Esophagus (tissue), 2 donors: Measurements from ENCODE around the gene ATXN7. TPM values are rescaled to one million over a fixed set of nuclear protein-coding genes. Genes with fewer than 3 reads are reported as not detected.

Source experiments
- H3K27ac ChIP-seq, 2 donors: one replicate each; pipeline ENCODE4 v1.5.1; 2013; ENCODE audit warnings: low read depth in 2 of 2, mild to moderate bottlenecking in 2 of 2, inconsistent platforms in 1 of 2, low read length in 1 of 2, moderate library complexity in 1 of 2
- H3K27me3 ChIP-seq, 2 donors: one replicate each; pipeline ENCODE4 v1.6.1; 2013; ENCODE audit warnings: low read length in 2 of 2, control low read depth in 1 of 2, mild to moderate bottlenecking in 1 of 2; ENCODE audit not compliant: insufficient read depth in 2 of 2, control insufficient read depth in 1 of 2
- H3K36me3 ChIP-seq, 2 donors: one replicate each; pipeline ENCODE4 v1.6.1; 2013; ENCODE audit warnings: low read length in 1 of 2; ENCODE audit not compliant: control insufficient read depth in 2 of 2, insufficient read depth in 2 of 2
- H3K4me1 ChIP-seq, 2 donors: one replicate each; pipeline ENCODE4 v1.6.1; 2013; ENCODE audit warnings: low read length in 1 of 2; ENCODE audit not compliant: control insufficient read depth in 2 of 2, insufficient read depth in 2 of 2
- H3K4me3 ChIP-seq, 2 donors: one replicate each; pipeline ENCODE4 v1.5.1; 2013; ENCODE audit warnings: low read length in 2 of 2, mild to moderate bottlenecking in 2 of 2, low read depth in 1 of 2, moderate library complexity in 1 of 2
- H3K9me3 ChIP-seq, 2 donors: one replicate each; pipeline ENCODE4 v1.6.1; 2013; ENCODE audit warnings: mild to moderate bottlenecking in 2 of 2, low read depth in 1 of 2, low read length in 1 of 2, moderate library complexity in 1 of 2; ENCODE audit not compliant: control insufficient read depth in 2 of 2, insufficient read depth in 1 of 2
- WGBS, 2 donors: extraction: QIAGEN DNeasy Blood & Tissue Kit; methylation state at CpG; one replicate each; pipeline ENCODE4 v1.1.7; 2013; 5-methylcytosine and 5-hydroxymethylcytosine counted together
- polyA plus RNA-seq, 2 donors: library from polyadenylated mRNA; stranded (reverse); fragments of 200-250 nt; gene quantifications; one replicate each; pipeline ENCODE4 v1.2.3, GENCODE V29; 2013
- donor health status: healthy with polysubstance abuse.
- donor health status: Bipolar disorder and iron deficiency.

Gene ATXN7
- polyA plus RNA-seq, 2 donors, result 2.6 to 5.9 TPM

DNA sequence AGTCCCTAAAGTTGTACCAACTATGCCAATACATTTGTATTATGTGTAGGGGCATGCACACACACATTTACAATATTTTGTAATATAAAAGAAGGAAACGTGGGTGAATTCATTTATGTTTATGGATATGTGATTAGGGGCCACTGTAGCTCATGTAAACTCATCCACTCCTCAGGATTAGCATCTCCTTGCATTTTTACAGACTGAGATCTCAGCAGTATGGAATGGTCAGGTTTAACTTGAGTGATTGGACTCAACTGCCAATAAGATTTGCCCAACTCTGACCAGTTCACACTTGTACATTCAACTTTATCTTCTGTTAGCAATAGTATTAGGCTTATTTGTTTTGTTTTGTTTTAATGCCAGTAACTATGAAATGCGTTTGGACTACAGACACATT is 123.2 kb downstream of the ATXN7 start:
- H3K9me3 ChIP-seq, result no peaks in the 10 kb centered on the region
- no peak overlapping the region for H3K4me3 ChIP-seq
- WGBS, 2 donors, result 45 to 64% methylated on average over 2 of the region's 2 CpGs
- peaks cover 26 to 34% of the 10 kb centered on the region in 2 donors for H3K36me3 ChIP-seq
- no peak overlapping the region for H3K27ac ChIP-seq
- no peaks in the 10 kb centered on the region for H3K27me3 ChIP-seq
- no peaks in the 10 kb centered on the region for H3K4me1 ChIP-seq

GRCh38 chr3:63988943-63989342 is 125.3 kb downstream of the ATXN7 start:
- Histone ChIP-seq H3K27ac (no peak overlapping the region), H3K27me3 (no peaks in the 10 kb centered on the region), H3K4me3 (no peak overlapping the region), H3K4me1 (no peaks in the 10 kb centered on the region), H3K36me3 (peaks cover 26 to 28% of the 10 kb centered on the region in 2 donors), H3K9me3 (no peaks in the 10 kb centered on the region)
- WGBS, 2 donors, result 61 to 72% methylated on average over 4 of the region's 4 CpGs

GRCh38 chr3:63990204-63990603 is 126.5 kb downstream of the ATXN7 start:
- no peak overlapping the region for H3K27ac ChIP-seq
- no peaks in the 10 kb centered on the region for H3K4me1 ChIP-seq
- H3K36me3 ChIP-seq, result peaks cover 27 to 28% of the 10 kb centered on the region in 2 donors
- WGBS, 2 donors, result 96% methylated on average over 14 of the region's 14 CpGs
- no peaks in the 10 kb centered on the region for H3K27me3 ChIP-seq
- H3K4me3 ChIP-seq, result no peak overlapping the region
- no peaks in the 10 kb centered on the region for H3K9me3 ChIP-seq

GRCh38 chr3:63990733-63991132 is 127.1 kb downstream of the ATXN7 start:
- Histone ChIP-seq H3K4me1 (no peaks in the 10 kb centered on the region), H3K36me3 (peaks cover 28 to 30% of the 10 kb centered on the region in 2 donors), H3K27me3 (no peaks in the 10 kb centered on the region), H3K4me3 (no peak overlapping the region), H3K9me3 (no peaks in the 10 kb centered on the region), H3K27ac (no peak overlapping the region)
- WGBS, 2 donors, result 91 to 94% methylated on average over 5 of the region's 5 CpGs

DNA sequence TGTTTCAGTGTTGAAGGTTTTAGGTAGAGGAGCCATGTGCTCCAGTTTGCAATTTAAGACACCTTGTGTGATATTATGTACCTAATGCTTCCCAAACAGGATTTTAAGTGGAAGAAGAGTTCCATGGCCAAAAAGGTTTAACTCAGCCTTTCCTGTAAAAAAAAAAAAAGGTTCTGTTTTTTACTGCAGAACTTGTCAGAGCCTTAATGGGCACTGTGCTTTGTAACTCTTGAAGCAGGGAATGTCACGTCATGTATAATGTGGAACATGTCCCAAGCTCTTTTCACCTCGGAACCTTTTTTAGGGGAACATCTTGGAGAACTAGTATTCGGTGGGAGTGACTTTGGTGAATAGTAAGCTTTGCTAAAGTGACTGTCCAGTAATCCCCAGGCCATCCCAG is 128.0 kb downstream of the ATXN7 start:
- WGBS, 2 donors, result 87% methylated on average over 3 of the region's 3 CpGs
- Histone ChIP-seq H3K27ac (no peak overlapping the region), H3K4me3 (no peak overlapping the region), H3K9me3 (no peaks in the 10 kb centered on the region), H3K36me3 (peaks cover 30 to 33% of the 10 kb centered on the region in 2 donors), H3K27me3 (no peaks in the 10 kb centered on the region), H3K4me1 (no peaks in the 10 kb centered on the region)

DNA sequence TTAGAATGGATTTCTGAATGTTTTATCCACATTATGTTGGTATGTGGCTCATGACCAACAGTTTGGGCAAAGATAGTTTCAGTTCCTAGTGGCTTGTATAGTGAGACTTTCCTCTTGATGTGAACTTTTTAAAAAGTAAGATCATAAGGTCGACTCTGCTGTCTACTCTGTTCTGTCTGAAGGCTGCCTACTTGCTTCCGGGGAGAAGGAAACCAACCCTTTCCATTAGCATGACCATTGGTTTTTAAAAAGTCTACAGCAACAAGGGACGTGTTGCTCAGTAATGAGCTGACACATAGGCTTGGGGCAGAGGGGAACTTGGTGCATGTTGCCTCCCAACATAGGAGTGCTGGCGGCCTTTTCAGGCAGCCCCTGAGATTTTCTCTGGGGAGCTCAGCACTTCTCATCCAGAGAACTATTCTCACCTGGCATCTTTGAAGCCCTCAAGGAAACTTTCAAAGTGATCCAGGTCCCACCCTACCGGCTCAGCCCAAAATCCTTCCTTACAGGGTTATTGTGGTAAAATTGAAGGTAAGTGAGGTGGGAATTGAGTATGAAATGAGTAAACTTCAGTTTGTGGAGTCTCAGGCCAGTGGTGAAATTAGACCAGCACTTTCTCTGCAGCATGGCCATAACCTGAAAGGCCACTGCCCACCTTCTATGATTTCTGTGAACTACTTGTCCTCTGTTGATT is 129.0 kb downstream of the ATXN7 start:
- WGBS, 2 donors, result 86 to 90% methylated on average over 5 of the region's 5 CpGs
- H3K27ac ChIP-seq, result no peak overlapping the region
- no peaks in the 10 kb centered on the region for H3K4me1 ChIP-seq
- H3K27me3 ChIP-seq, result no peaks in the 10 kb centered on the region
- no peaks in the 10 kb centered on the region for H3K9me3 ChIP-seq
- H3K36me3 ChIP-seq, result peaks cover 30 to 33% of the 10 kb centered on the region in 2 donors
- no peak overlapping the region for H3K4me3 ChIP-seq

DNA sequence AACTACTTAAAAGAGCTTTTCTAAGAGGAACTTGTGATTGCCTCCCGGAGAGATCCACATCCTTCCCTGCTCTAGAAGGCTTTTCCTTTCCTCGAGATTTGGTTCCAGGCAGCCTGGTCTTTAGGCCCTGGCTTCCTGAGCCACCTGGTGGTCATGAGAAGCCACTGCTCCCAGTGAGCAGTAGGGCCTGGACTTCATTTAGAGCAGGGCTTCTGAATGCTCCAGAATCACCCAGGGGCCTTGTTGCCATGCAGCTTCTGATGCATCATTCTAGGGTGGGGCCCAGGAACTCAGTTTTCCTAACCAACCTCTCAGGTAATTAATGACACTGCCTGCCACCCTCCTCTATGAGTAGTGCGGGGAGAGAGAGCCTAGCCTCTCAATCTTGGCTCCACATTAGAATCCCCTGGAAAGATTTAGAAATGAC is 130.0 kb downstream of the ATXN7 start:
- 33 to 35% methylated on average over 3 of the region's 3 CpGs for WGBS, 2 donors
- no peak overlapping the region for H3K4me3 ChIP-seq
- H3K36me3 ChIP-seq, result peaks cover 26 to 27% of the 10 kb centered on the region in 2 donors
- H3K9me3 ChIP-seq, result no peaks in the 10 kb centered on the region
- H3K27me3 ChIP-seq, result no peaks in the 10 kb centered on the region
- H3K27ac ChIP-seq, result no peak overlapping the region
- H3K4me1 ChIP-seq, result no peaks in the 10 kb centered on the region

- Histone ChIP-seq H3K27ac (no peak overlapping the region), H3K27me3 (no peaks in the 10 kb centered on the region), H3K36me3 (peaks cover 18 to 19% of the 10 kb centered on the region in 2 donors), H3K4me3 (no peak overlapping the region), H3K4me1 (no peaks in the 10 kb centered on the region), H3K9me3 (no peaks in the 10 kb centered on the region)
- 85 to 89% methylated on average over 5 of the region's 5 CpGs for WGBS, 2 donors
Measured at GRCh38 chr3:63995086-63995485, 131.4 kb downstream of the ATXN7 start.

DNA sequence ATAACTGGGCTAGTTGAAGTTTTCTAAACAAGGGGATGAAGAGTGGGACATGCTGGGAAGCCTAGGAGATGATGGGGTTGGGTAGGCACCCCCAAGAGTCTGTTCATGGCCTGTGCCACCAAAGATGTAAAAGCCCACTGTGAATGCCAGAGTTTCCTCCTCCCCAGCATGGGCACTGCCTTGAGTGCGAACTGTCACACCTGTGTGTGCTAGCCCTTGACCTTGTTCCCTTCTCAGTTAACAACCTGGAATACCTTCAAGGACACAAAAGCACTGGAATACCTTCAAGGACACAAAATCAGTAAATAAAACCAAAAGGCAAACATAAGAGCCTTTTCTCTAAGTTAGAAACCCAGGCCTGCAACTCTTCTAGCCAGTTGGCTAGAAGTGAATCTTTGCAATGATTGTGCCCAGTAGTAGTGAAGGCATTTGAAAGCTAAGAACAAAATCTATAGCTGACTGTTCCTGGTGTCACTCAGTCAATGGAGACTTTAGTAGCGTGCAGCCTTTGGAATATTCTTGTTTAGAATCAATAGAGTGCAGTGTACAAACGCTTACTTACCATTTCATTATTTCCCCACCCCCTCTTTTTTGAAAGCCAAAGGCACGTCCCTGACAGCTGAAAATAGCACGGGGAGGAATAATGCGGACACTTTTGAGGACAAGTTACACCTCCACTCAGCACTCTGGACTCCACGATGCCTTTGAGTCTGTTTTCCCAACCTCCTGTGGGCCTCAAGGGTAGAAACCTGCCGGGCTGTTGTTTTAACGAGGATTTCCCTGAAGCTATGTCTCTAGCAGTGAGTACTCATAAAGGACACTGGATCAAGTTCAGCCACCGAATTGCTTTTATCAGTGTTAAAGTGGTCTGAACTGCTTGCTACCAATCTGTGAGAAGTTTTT is 135.4 kb downstream of the ATXN7 start:
- Histone ChIP-seq H3K36me3 (peaks cover 12% of the 10 kb centered on the region in 2 donors), H3K9me3 (no peaks in the 10 kb centered on the region), H3K27me3 (no peaks in the 10 kb centered on the region), H3K27ac (no peak overlapping the region), H3K4me3 (no peak overlapping the region), H3K4me1 (no peaks in the 10 kb centered on the region)
- WGBS, 2 donors, result 74 to 76% methylated on average over 10 of the region's 10 CpGs
